K562 (cell line): ENCODE results near the gene DYRK1A. TPM values are rescaled to one million over a fixed set of nuclear protein-coding genes. Genes with fewer than 3 reads are reported as not detected.

Experiments
- ATAC-seq: fragments of 200-7000 bp; cut with Tn5 transposase; 3 replicates; pipeline ENCODE4 v1.9.1; 2020; ENCODE audit warnings: moderate library complexity
- BruUV-seq: library from RNA; stranded (reverse); fragments of 400-500 nt; replicated peaks from 2 replicates; lab custom pipeline; 2021; lab: Mats Ljungman, UMichigan
- CTCF ChIA-PET: fragments of 300-600 bp; formaldehyde crosslinking; extraction: SDS; loops from one replicate; lab custom pipeline; 2021; ENCODE audit warnings: low intra/inter-chr PET ratio; lab: Yijun Ruan, JAX
- POLR2A ChIA-PET: fragments of 300-600, 350-650 bp; sonication (Branson Sonifier 250); formaldehyde crosslinking; extraction: SDS; loops from one replicate; lab custom pipeline; 2021; ENCODE audit warnings: antibody characterized with exemption, inconsistent platforms; lab: Yijun Ruan, JAX
- DNase-seq, 4 experiments: peaks; one replicate each; pipeline versions ENCODE4 v3.0.0 to v3.0.0-alpha.2; 2011 to 2018; ENCODE audit warnings: low spot score in 3 of 4, mixed read lengths in 3 of 4; ENCODE audit errors: extremely low read depth in 1 of 4
- FAIRE-seq: peaks from 2 replicates; lab custom pipeline; 2011; peaks lifted over from hg19 to GRCh38; lab: Jason Lieb, UNC
- H2AFZ ChIP-seq: 2 replicates; pipeline ENCODE4 v1.6.0; 2011; ENCODE audit warnings: low read depth, low read length, control low read depth, inconsistent platforms
- H3K27ac ChIP-seq: fragments of 200-600 bp; 3 replicates; pipeline ENCODE4 v1.8.0; 2011; ENCODE audit warnings: low read depth, mild to moderate bottlenecking, control low read depth, inconsistent platforms, low read length, moderate library complexity, mixed read lengths; ENCODE audit errors: extremely low read depth
- H3K27me3 ChIP-seq, 2 experiments: fragments of 300-600 bp in 1 of 2; 2 replicates in 1 of 2; 3 replicates in 1 of 2; pipeline versions ENCODE4 v1.6.0 to v1.8.0; 2011; ENCODE audit warnings: inconsistent platforms in 2 of 2, low read length in 2 of 2, mild to moderate bottlenecking in 1 of 2, mixed read lengths in 1 of 2, moderate library complexity in 1 of 2; ENCODE audit not compliant: control insufficient read depth in 2 of 2, insufficient read depth in 2 of 2
- H3K36me3 ChIP-seq: fragments of 300-600 bp; 3 replicates; pipeline ENCODE4 v1.8.0; 2011; ENCODE audit warnings: mild to moderate bottlenecking, low read length, inconsistent platforms; ENCODE audit not compliant: control insufficient read depth, insufficient read depth
- H3K4me1 ChIP-seq, 2 experiments: fragments of 200-600 bp in 1 of 2; replicated peaks in 1 of 2; 2 replicates in 1 of 2; 3 replicates in 1 of 2; pipeline versions ENCODE4 v1.5.1 to v1.8.0; 2011; ENCODE audit warnings: inconsistent platforms in 2 of 2, low read length in 2 of 2, mild to moderate bottlenecking in 1 of 2, mixed read lengths in 1 of 2, moderate library complexity in 1 of 2; ENCODE audit not compliant: control insufficient read depth in 2 of 2, insufficient read depth in 2 of 2
- H3K4me2 ChIP-seq: 2 replicates; pipeline ENCODE4 v1.6.1; 2011; ENCODE audit warnings: low read length, control low read depth, inconsistent platforms, mixed read lengths; ENCODE audit not compliant: insufficient read depth
- H3K4me3 ChIP-seq: fragments of 200-600 bp; sonication (generic), shearing (Covaris generic); 2 replicates; pipeline ENCODE4 v1.5.1; 2016; ENCODE audit warnings: control low read depth, inconsistent platforms
- H3K79me2 ChIP-seq: fragments of 200-600 bp; 3 replicates; pipeline ENCODE4 v1.8.0; 2011; ENCODE audit warnings: low read length, inconsistent platforms; ENCODE audit not compliant: control insufficient read depth, insufficient read depth
- H3K9ac ChIP-seq, 2 experiments: 2 replicates each; pipeline versions ENCODE4 v1.6.0 to v1.6.1; 2011; ENCODE audit warnings: low read depth in 2 of 2, low read length in 2 of 2, control low read depth in 1 of 2, inconsistent platforms in 1 of 2, mild to moderate bottlenecking in 1 of 2, mixed read lengths in 1 of 2; ENCODE audit not compliant: insufficient read depth in 1 of 2
- H3K9me1 ChIP-seq: one replicate; pipeline ENCODE4 v1.6.0; 2011; ENCODE audit warnings: inconsistent platforms, mild to moderate bottlenecking, low read length, moderate library complexity; ENCODE audit not compliant: control insufficient read depth, insufficient read depth
- H3K9me3 ChIP-seq: replicated peaks from 2 replicates; pipeline ENCODE4 v1.5.1; 2011; ENCODE audit warnings: low read depth, low read length, inconsistent platforms; ENCODE audit not compliant: control insufficient read depth, insufficient read depth
- H4K20me1 ChIP-seq: replicated peaks from 2 replicates; pipeline ENCODE4 v1.6.1; 2011; ENCODE audit warnings: low read length, inconsistent platforms, mixed read lengths; ENCODE audit not compliant: control insufficient read depth, insufficient read depth
- CBX2 ChIP-seq: fragments of 200-600 bp; sonication (generic); IDR thresholded peaks from one replicate; pipeline ENCODE4 v1.6.1; 2012; ENCODE audit warnings: mild to moderate bottlenecking, low read length, inconsistent platforms; ENCODE audit not compliant: insufficient read depth, poor library complexity, severe bottlenecking
- CREM ChIP-seq: IDR thresholded peaks from 2 replicates; pipeline ENCODE4 v1.6.1; 2014; ENCODE audit warnings: antibody characterized with exemption, low read depth
- CTBP1 ChIP-seq: fragments of 450-650 bp; IDR thresholded peaks from 2 replicates; pipeline ENCODE4 v1.6.1; 2016; ENCODE audit warnings: borderline replicate concordance
- NFIC ChIP-seq: fragments of 450-650 bp; IDR thresholded peaks from 2 replicates; pipeline ENCODE4 v1.6.1; 2017; ENCODE audit warnings: mild to moderate bottlenecking, inconsistent platforms
- SMARCE1 ChIP-seq: fragments of 450-650 bp; IDR thresholded peaks from 2 replicates; pipeline ENCODE4 v1.7.1; 2016; ENCODE audit warnings: mild to moderate bottlenecking
- SOX6 ChIP-seq: fragments of 450-650 bp; IDR thresholded peaks from 2 replicates; pipeline ENCODE4 v1.6.1; 2014; ENCODE audit warnings: mild to moderate bottlenecking
- ZNF134 ChIP-seq: fragments of 250-450 bp; sonication (Bioruptor Pico); conservative IDR thresholded peaks from 2 replicates; pipeline ENCODE4 v1.4.0; 2020
- ZNF76 ChIP-seq: fragments of 250-450 bp; sonication (Bioruptor Pico); IDR thresholded peaks from 2 replicates; pipeline ENCODE4 v1.4.0; 2020; ENCODE audit warnings: mild to moderate bottlenecking, moderate library complexity, borderline replicate concordance
- WGBS: fragments of 100-300 bp; shearing (Covaris generic); methylation state at CpG from one replicate; pipeline ENCODE4 v1.1.6; 2016; ENCODE audit warnings: low coverage, mixed read lengths; ENCODE audit not compliant: insufficient coverage; ENCODE audit errors: missing lambda C conversion rate; 5-methylcytosine and 5-hydroxymethylcytosine counted together
- in situ Hi-C: fragments of 300-500 bp; cut with MboI; formaldehyde crosslinking; loops from 4 replicates; pipeline ENCODE4 v1.15.0; 2018; ENCODE audit warnings: inconsistent platforms, mixed read lengths
- intact Hi-C: fragments of 100-400 bp; cut with micrococcal nuclease; formaldehyde crosslinking; loops from 2 replicates; pipeline ENCODE4 v1.14.2; 2022
- polyA plus RNA-seq, 8 experiments: library from polyadenylated mRNA; depleted of rRNA in 4 of 8; stranded (reverse) in 5 of 8; unstranded in 3 of 8; fragments of >200 nt; fragmentation: Nextera tagmentation in 2 of 8; fragmentation: Illumina TruSeq in 1 of 8; extraction: Ambion mirVana in 2 of 8; extraction: Trizol in 1 of 8; gene quantifications; 2 replicates each; pipeline versions ENCODE4 v1.2.1 to v1.2.3, GENCODE V29; 2011 to 2014; ENCODE audit warnings: inconsistent platforms in 1 of 8, missing spikeins in 1 of 8
- total RNA-seq, 7 experiments: library from RNA; depleted of rRNA in 6 of 7; stranded (reverse); fragments of >200 nt in 6 of 7; fragmentation: Illumina TruSeq in 2 of 7; extraction: Trizol in 2 of 7; gene quantifications; 2 replicates each; pipeline versions ENCODE4 v1.2.1 to v1.2.3, GENCODE V29; 2011 to 2021; ENCODE audit warnings: low replicate concordance in 1 of 7

DYRK1A gene
- total and polyA plus RNA-seq, 9 of the 15 experiments (the other 6 are each of a cell fraction or from before 2014, with no cell fraction given), result 3.7 to 64.8 (median 42.3) TPM

DNA sequence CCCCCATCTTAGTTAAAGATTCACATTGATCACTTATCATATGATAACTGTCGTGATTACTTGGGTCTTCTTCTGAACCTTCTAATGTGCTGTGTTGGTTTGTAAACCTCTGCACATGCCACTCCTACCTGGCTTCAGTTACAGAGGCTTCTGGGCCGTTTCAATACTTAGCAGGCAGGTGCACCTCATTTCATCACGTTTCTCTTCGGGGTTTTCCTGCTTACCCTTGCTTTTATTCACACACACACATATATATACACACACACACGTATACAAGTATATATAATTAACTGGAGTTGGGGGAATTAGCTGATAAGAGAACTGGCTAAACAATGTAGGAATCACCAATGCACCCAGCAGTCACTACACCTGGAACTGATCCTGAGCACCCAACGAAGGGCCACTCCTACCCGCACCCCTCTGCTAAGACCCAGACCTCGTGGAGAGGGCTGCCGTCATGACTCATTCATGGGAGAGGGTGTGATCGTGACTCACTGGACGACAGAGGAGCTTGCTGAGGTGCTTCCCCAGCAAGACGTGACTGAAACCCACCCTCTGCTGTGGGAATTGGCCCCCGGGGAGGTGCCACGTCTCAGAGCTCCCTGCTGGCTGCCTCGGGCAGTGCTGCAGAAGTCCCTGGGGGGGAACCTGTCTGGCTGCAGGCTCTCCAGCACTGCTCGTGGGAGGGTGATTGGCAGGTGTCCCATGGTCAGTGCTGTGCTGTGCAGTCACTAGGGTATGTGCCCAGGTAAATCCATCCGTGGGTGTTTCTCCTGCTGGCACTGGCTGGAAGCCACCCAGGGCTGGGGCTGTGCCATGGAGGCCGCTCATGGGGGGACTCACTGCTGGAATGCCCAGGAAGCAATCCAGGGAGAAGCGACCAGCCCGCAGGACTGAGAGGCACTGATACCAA lies 166.6 kb downstream of the DYRK1A start (continued):
- TF ChIP-seq CREM (peak; percentile 16; the same call in 1 of the 2 replicates), ZNF134 (CRISPR knock-in tag) (no peak), CTBP1 (peak; percentile 38; the same call in 1 of the 2 replicates), SOX6 (no peak), SMARCE1 (peak; percentile 80; the same call in 1 of the 2 replicates), ZNF76 (CRISPR knock-in tag) (no peak)

DNA sequence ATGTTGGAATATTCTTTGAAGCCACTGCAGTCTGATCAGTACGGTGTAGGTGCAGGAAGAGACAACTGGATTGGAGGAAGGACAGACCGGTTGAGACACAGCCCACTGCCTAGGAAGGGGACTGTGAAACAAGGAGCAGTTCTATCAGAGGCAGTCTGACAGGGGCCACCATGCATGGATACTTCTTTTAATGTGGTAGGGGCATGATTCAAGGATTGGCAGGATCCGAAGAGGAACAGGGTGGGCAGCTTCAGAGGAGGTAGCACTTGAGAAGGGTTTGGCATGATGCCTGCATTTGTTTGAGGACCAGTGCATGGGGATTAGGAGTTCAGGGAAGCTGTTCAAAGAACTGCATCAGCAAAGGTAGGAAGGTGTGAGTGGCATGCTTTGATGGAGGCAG lies 167.9 kb downstream of the DYRK1A start:
- intact Hi-C loops, result no loop called here
- no peak overlapping the region for H3K9ac ChIP-seq
- no TSS peak for BruUV-seq
- H3K4me1 ChIP-seq, result peaks cover 20 to 24% of the 10 kb centered on the region in 2 experiments
- POLR2A ChIA-PET, result interaction anchor here (0.7 to 0.8 kb wide), 2 partner anchors 14 to 17 kb away, joined by 5 to 7 read pairs; no protein-coding TSS in a partner anchor
- H2AFZ ChIP-seq, result no peak overlapping the region
- TF ChIP-seq CBX2 (no peak), NFIC (peak; percentile 25; the same call in 1 of the 2 replicates)
- H3K4me3 ChIP-seq, result no peak overlapping the region
- ATAC-seq (no peak), DNase-seq (no peak), FAIRE-seq (no peak)
- CTCF ChIA-PET, result no interaction called here
- H3K9me3 ChIP-seq, result peaks cover 10% of the 10 kb centered on the region
- no peak overlapping the region for H3K4me2 ChIP-seq
- no peaks in the 10 kb centered on the region for H3K27me3 ChIP-seq
- no peaks in the 10 kb centered on the region for H3K9me1 ChIP-seq
- no peak overlapping the region for H3K27ac ChIP-seq
- no peaks in the 10 kb centered on the region for H4K20me1 ChIP-seq
- 50% methylated on average over 3 of the region's 3 CpGs for WGBS
- in situ Hi-C loops, result no loop called here
- no peaks in the 10 kb centered on the region for H3K79me2 ChIP-seq
- H3K36me3 ChIP-seq, result no peaks in the 10 kb centered on the region
